NOMO-1 treated with dmso at 0.1 percent for 144 hours (cell line): Measurements from ENCODE around the gene SNTA1.
"Not testable (repeated sequence)": the region's sequence is repeated elsewhere in the genome, so short reads cannot be mapped to it uniquely, and the experiment has no call there.

Experiments used
- DNase-seq: peaks from one replicate; lab custom pipeline; 2025; ENCODE audit not compliant: unreplicated experiment; lab: John Stamatoyannopoulos, UW

Gene SNTA1

DNA sequence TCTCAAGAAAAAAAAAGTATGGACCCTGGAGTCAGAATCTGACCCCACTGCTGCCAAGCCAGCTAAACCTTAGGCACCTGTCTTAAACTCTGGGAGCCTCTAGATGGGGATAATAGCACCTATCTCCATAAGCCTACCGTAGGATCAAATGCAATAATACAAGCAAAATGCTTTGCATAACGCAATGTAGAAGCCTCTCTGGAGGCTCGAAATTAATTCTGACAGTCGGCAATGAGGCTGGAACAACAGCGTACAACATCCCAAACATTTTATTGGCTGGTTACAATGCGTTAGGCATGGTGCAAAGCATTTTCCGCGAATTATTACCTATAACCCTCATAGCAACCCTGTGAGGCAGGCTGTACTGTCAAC is 42.8 kb downstream of the SNTA1 start:
- DNase-seq, result no peak

DNA sequence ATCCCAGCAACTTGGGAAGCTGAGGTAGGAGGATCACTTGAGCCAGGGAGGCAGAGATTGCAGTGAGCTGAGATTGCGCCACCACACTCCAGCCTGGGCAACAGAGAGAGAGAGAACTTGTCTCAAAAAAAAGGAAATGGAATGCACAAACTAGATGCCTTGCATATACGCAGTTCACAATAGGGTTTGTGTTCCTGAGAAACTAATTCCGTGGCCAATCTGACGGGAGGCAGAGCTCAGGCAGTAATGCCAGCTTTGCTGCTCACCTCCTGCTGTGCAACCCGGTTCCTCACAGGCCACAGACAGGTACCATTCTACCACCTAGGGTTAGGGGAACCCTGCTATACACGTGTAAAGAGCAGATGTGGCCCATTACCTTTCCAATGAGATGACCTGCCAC is 43.6 kb downstream of the SNTA1 start:
- peak; percentile 29 for DNase-seq

DNA sequence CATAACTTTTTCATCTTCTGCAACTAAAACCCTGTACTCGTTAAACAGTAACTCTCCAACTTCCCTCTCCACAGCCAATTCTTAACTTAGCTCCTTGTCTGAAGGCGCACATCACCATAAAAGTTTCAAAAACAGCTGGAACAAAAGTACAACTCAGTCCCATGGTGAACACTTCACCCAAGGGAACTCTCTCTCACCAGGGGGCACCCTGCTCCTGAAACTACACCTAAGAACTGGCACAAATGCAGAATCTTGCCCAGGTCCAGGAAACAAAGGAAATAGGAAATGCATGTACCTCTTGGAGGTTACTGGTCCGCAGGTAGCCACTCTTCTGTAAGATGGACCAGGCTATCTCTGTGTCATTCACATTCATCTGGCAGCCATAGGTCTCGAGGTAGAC is 48.8 kb downstream of the SNTA1 start:
- no peak for DNase-seq

DNA sequence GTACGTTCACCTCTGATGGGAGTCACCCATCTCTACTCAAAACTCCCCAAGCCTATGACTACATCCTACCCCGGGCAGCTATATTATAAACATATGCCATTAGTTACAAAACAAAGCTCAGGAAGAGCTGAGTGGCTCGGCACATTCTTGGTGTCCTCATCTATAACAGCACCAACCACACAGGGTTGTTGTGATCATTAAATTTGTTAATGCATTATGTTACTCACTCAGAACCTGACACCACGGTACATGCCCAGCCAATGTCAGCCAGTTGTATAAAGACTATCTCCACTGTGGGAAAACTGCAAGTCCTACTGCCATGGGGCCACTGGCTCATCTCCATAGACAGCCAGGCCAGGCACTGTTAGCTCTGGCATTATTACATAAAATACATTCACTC is 50.0 kb downstream of the SNTA1 start:
- no peak for DNase-seq

DNA sequence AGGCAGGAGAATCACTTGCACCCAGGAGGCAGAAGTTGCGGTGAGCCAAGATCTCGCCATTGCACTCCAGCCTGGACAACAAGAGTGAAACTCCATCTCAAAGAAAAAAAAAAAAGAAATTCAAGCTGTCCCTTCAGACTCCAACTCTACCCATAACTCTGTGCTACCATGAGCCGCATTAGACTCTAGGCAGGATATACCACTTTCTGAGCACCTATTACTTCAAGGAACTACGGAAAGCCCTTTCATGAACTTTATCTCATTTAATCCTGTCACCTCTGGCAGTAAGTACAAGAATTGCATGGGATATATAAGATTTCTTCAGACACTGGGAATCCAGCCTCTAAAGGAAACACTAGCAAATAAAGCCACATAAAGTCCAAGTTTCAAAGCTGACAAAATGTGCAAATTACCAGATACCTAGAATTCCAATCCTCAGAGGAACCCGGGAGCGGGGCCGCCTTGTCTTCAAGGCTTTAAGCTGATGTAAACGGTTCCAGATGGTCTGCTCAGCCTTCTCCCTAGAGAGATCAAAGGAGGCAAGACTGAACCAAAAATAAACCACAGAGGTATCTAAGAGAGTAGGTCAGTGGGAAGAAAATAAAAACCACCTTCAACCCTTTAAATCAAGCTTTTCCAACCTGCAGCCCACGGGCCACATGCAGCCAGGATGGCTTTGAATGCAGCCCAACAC is 51.7 kb downstream of the SNTA1 start:
- no peak for DNase-seq

DNA sequence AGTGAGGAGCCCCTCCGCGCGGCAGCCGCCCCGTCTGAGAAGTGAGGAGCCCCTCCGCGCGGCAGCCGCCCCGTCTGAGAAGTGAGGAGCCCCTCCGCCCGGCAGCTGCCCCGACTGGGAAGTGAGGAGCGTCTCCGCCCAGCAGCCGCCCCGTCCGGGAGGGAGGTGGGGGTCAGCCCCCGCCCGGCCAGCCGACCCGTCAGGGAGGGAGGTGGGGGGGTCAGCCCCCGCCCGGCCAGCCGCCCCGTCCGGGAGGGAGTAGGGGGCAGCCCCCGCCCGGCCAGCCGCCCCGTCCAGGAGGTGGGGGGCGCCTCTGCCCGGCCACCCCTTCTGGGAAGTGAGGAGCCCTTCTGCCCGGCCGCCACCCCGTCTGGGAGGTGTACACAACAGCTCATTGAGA is 54.2 kb downstream of the SNTA1 start:
- DNase-seq, result not testable (repeated sequence)

DNA sequence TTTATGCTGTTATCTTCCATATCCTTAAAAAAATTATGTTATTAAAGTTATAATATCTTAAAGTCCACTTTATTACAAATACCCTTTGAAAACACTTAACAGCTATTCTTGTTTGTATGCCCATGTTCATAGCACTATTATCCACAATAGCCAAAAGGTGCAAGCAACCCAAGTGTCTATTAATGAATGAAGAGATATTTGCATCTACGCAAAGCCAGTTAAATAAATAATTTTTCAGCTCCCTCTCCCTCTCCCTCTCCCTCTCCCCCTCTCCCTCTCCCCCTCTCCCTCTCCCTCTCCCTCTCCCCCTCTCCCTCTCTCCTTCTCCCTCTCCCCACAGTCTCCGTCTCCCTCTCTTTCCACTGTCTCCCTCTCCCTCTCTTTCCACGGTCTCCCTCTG is 55.3 kb downstream of the SNTA1 start:
- DNase-seq, result no peak

DNA sequence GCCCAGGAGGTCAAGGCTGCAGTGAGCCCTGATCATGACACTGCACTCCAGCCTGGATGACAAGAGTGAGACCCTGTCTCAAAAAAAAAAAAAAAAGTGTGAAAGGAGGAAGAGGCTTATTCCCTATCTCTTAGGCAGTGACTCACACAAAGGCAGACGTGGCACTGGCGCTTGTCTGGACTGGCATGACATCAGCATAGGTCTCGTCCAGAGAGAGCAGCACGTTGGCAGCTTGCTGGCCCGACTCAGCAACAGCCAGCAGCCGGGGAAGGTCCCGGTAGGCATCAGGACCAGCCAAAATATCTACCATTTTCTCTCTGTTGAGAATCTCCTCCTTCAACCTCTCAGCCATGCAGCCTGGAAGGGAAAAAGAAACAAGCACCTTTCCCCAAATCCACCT is 56.4 kb downstream of the SNTA1 start:
- DNase-seq, result no peak

DNA sequence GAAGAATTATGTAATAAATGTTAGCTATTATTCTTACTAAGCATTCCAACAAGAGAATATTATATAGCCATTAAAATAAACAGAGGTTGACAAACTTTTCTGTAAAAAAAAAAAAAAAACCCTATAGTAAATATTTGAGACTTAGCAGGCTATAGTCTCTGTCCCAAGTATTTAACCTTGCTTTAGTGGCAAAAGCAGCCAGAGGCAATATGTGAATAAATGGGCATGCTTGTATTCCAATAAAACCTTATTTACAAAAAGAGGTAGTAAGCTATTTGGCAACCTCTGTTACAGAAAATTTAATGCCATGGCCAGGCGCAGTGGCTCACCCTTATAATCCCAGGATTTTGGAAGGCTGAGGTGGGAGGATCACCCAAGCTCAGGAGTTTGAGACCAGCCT is 56.9 kb downstream of the SNTA1 start:
- no peak for DNase-seq

DNA sequence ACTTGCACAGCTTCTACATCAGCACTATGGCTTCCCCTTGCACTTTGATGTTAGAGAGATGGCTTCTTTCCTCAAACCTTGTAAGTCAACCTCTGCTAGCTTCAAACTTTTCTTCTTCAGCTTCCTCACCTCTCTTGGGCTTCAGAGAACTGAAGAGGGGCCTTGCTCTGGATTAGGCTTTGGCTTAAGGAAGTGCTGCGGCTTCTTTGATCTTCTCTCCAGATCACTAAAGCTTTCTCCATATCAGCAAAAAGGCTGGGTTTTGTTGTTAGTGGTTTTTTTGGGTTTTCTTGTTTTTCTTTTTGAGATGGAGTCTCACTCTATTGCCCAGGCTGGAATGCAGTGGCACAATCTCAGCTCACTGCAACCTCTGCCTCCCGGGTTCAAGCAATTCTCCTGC is 66.2 kb downstream of the SNTA1 start:
- DNase-seq, result no peak

DNA sequence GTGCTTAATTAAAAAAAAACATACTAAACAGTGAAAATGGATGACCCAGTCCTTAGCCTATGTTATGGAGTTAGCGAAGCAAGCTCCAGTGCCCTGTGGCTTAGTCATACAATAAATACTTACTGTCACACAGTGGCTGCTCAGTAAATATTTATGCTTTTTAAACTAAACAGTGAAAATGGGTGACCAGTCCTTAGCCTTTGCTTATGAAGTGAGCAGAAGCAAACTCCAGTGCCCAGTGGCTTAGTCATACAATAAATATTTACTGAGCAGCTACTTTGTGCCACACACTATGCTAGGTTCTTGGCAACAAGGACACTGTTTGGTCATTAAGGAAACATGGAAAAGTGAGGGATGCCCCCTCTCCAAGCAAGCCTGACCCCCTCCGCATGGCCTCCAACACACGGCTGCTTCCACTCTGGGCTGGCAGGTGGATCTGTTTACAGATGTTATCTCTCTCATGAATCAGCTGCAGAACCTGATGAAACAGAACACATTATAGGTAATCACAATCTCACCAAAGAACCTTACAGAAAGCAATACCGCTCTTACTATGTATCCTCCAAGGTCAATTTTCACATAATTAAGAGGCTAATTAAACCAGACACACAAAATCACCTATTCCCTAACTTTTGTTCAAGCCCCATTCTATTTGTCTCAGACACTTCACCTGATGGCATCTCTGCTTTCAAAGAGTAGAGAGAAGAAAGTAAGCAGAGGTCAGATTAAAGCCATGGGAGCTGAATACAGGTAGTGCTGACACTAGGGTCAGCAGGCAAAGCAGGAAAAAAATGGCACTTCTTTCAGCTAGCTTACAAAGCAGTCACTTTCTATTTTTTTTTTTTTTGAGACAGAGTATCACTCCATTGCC is 69.6 kb downstream of the SNTA1 start:
- DNase-seq, result no peak

DNA sequence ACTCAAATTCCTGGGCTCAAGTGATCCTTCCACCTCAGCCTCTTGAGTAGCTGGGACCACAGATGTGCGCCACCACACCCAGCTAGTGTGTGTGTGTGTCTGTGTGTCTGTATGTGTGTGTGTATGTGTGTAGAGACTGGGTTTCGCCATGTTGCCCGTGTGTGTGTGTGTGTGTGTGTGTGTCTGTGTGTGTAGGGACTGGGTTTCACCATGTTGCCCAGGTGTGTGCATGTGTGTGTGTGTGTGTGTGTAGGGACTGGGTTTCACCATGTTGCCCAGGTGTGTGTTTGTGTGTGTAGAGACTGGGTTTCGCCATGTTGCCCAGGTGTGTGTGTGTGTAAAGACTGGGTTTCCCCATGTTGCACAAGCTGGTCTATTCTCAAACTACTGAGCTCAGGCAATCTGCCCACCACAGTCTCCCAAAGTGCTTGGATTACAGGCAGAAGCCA is 70.5 kb downstream of the SNTA1 start:
- DNase-seq, result no peak

DNA sequence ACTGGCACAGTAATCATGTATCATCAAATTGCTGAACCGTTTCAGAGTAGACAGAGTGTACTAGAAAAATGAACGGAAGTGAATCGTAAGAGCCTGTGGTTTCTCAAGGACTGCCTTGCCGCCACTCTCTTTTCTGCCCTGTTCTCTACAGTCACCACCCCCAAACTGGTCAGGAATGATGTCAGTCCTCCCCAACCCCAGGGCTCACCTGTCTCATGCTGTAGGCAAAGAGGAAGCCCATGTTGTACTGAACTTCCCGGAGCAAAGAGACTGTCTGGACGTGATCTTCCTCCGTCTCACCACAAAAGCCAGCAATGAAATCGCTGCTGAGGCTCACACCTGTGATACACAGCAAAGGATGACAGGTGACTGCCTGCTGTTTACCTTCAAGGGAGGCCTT is 73.3 kb downstream of the SNTA1 start:
- DNase-seq, result no peak

DNA sequence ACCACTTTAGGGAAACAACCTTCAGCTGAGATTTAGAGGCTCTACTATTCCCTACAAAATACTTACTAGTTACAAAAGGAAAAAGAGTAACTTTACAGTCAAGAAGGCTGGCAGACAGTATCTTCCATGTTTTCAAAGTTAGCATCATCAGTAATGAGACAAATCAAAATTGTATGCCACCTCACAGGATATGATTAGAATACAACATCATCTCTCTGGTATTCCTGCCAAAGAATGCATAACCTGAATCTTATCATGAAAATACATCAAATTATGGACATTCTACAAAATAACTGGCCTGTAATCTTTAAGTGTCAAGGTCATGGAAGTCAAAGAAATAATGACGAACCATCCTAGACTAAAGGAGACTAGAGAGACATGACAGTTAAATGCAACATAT is 80.7 kb downstream of the SNTA1 start:
- no peak for DNase-seq

DNA sequence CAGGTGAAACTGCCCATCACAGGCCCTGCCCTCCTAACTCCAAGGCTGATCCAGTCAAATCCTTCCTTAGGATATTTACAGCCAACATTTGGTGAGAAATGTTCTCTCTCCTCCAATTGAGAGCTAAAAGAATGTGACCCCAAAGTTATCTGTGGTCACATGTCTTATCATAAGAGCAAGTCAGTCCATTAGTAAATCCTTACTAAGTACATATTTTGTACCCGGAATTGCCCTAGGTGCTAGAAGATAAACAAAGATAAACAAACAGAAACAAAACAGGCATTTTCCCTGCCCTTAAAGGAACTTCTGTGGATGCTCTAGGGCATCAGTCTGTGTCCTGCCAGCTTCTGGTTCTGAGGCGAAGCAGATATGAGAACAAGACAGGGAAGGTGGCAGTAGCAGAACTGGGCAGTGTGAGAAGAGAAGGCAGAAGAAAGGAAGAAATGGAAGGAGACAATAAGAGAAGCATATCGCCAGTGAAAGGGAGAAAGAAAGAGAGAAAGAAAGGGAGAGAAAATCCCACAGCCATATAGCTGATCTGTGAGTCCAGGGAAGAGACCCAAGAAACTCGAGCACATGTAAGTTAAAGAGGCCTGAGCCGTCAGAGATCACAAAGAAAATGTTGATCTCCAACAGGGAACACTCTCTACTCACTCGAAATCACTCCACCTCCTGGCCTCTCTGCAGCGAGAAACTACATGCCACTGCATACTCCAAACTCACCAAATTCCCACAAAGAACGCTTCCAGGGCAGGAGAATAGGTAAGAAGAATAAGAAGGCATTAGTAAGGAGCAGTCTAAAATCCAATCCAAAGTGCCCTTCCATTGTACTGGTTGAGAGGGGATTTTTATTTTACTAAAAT is 83.9 kb downstream of the SNTA1 start:
- DNase-seq, result no peak
